Transverse colon (tissue), 4 donors: ENCODE measurements around the gene BRAT1.

Experiments used
- POLR2A ChIP-seq: fragments of 450-650 bp; IDR thresholded peaks from one replicate; pipeline ENCODE4 v1.6.1; 2016; ENCODE audit warnings: antibody characterized with exemption, mild to moderate bottlenecking, moderate library complexity
- POLR2AphosphoS5 ChIP-seq, 3 donors: sonication (generic); formaldehyde crosslinking; IDR thresholded peaks; one replicate each; pipeline ENCODE4 v1.6.1; 2016; ENCODE audit warnings: antibody characterized with exemption in 3 of 3
- TF ChIP-seq, protein P1 (sequence below), 5 experiments: fragments of 200-600 bp in 3 of 5; fragments of 450-650 bp in 2 of 5; sonication (generic) in 3 of 5; IDR thresholded peaks; 1 replicate in 2 of 5; 2 replicates in 3 of 5; pipeline ENCODE4 v1.5.1; 2016 to 2017; ENCODE audit warnings: antibody characterized with exemption in 5 of 5, inconsistent platforms in 3 of 5, mild to moderate bottlenecking in 2 of 5, moderate library complexity in 1 of 5

- TF ChIP-seq POLR2A (peak; percentile 43), POLR2AphosphoS5 (IDR thresholded peaks at IDR 0.05) (peak in 2 of 3 donors; percentile 29 to 32)
- TF ChIP-seq, protein P1, sequence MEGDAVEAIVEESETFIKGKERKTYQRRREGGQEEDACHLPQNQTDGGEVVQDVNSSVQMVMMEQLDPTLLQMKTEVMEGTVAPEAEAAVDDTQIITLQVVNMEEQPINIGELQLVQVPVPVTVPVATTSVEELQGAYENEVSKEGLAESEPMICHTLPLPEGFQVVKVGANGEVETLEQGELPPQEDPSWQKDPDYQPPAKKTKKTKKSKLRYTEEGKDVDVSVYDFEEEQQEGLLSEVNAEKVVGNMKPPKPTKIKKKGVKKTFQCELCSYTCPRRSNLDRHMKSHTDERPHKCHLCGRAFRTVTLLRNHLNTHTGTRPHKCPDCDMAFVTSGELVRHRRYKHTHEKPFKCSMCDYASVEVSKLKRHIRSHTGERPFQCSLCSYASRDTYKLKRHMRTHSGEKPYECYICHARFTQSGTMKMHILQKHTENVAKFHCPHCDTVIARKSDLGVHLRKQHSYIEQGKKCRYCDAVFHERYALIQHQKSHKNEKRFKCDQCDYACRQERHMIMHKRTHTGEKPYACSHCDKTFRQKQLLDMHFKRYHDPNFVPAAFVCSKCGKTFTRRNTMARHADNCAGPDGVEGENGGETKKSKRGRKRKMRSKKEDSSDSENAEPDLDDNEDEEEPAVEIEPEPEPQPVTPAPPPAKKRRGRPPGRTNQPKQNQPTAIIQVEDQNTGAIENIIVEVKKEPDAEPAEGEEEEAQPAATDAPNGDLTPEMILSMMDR (IDR thresholded peaks at IDR 0.05): no peak
Observed at GRCh38 chr7:2522780-2523433, 32.4 kb downstream of the BRAT1 start.
